ENCODE data around the gene UFD1.

- TF ChIP-seq FOXM1 (IDR thresholded peaks at IDR 0.05; ENCODE audit: borderline replicate concordance) (no peak), SP1 (IDR thresholded peaks at IDR 0.05) (no peak)
Observed at GRCh38 chr22:19467912-19468311, 11.1 kb downstream of the UFD1 start.

Measured in HEK293T (cell line).